ENCODE results near the gene KLHL29. TPM values are rescaled to one million over a fixed set of nuclear protein-coding genes. Genes with fewer than 3 reads are reported as not detected.

Gene KLHL29
- total RNA-seq, 1 experiment from 2014 or later: 2.6 TPM

- Histone ChIP-seq H2AFZ (ENCODE audit: low read length) (no peak overlapping the region), H3F3A (ENCODE audit: low read length, unreplicated experiment) (no peaks in the 10 kb centered on the region), H3K9ac (ENCODE audit: low read length) (no peak overlapping the region), H3K9me2 (replicated peaks; ENCODE audit: low read length) (no peaks in the 10 kb centered on the region), H4K20me1 (ENCODE audit: low read length) (no peaks in the 10 kb centered on the region), H3K4me1 (ENCODE audit: insufficient read depth, low read length) (no peaks in the 10 kb centered on the region), H3K27me3 (ENCODE audit: low read length) (no peaks in the 10 kb centered on the region), H3K27ac (ENCODE audit: low read length) (no peak overlapping the region), H3K79me2 (ENCODE audit: low read length) (no peaks in the 10 kb centered on the region), H3K4me2 (ENCODE audit: low read length) (no peak overlapping the region), H3K9me3 (ENCODE audit: low read length) (no peaks in the 10 kb centered on the region), H3K36me3 (ENCODE audit: low read depth, low read length) (no peaks in the 10 kb centered on the region), H3K4me3 (ENCODE audit: low read length) (no peak overlapping the region)
- intact Hi-C loops (cut with micrococcal nuclease): no loop called here
- DNase-seq: no peak
- TF ChIP-seq CTCF (conservative IDR thresholded peaks at IDR 0.05; ENCODE audit: low read depth, low read length) (no peak), EZH2phosphoT487 (IDR thresholded peaks at IDR 0.05; ENCODE audit: borderline replicate concordance, low read length) (no peak), EZH2 (IDR thresholded peaks at IDR 0.05; ENCODE audit: low read length, unreplicated experiment) (no peak)
- ChIA-PET POLR2A (ENCODE audit: unreplicated experiment) (no interaction called here), CTCF (no interaction called here)
- ATAC-seq: no peak
- no TSS peak for BruUV-seq (replicated peaks)
These were observed 194.1 kb downstream of the KLHL29 start for GRCh38 chr2:23578964-23579671.

GRCh38 chr2:23579674-23580073, 194.7 kb downstream of the KLHL29 start:
- TF ChIP-seq EZH2phosphoT487 (IDR thresholded peaks at IDR 0.05; ENCODE audit: borderline replicate concordance, low read length): no peak
- no peak for TF ChIP-seq CTCF (conservative IDR thresholded peaks at IDR 0.05; ENCODE audit: low read depth, low read length)
- TF ChIP-seq EZH2 (IDR thresholded peaks at IDR 0.05; ENCODE audit: low read length, unreplicated experiment): no peak
- Histone ChIP-seq H3K9ac (ENCODE audit: low read length) (no peak overlapping the region), H3K4me2 (ENCODE audit: low read length) (no peak overlapping the region), H3K4me1 (ENCODE audit: insufficient read depth, low read length) (no peaks in the 10 kb centered on the region), H4K20me1 (ENCODE audit: low read length) (no peaks in the 10 kb centered on the region), H3K9me2 (replicated peaks; ENCODE audit: low read length) (no peaks in the 10 kb centered on the region), H3K27ac (ENCODE audit: low read length) (no peak overlapping the region), H3K9me3 (ENCODE audit: low read length) (no peaks in the 10 kb centered on the region), H2AFZ (ENCODE audit: low read length) (no peak overlapping the region), H3K36me3 (ENCODE audit: low read depth, low read length) (no peaks in the 10 kb centered on the region), H3K4me3 (ENCODE audit: low read length) (no peak overlapping the region), H3K27me3 (ENCODE audit: low read length) (no peaks in the 10 kb centered on the region), H3F3A (ENCODE audit: low read length, unreplicated experiment) (no peaks in the 10 kb centered on the region), H3K79me2 (ENCODE audit: low read length) (no peaks in the 10 kb centered on the region)
- no TSS peak for BruUV-seq (replicated peaks)
- POLR2A ChIA-PET (ENCODE audit: unreplicated experiment): no interaction called here
- CTCF ChIA-PET: no interaction called here
- no peak for ATAC-seq
- intact Hi-C loops (cut with micrococcal nuclease): no loop called here
- DNase-seq: no peak

- TF ChIP-seq EZH2 (IDR thresholded peaks at IDR 0.05; ENCODE audit: low read length, unreplicated experiment) (no peak), CTCF (conservative IDR thresholded peaks at IDR 0.05; ENCODE audit: low read depth, low read length) (no peak), EZH2phosphoT487 (IDR thresholded peaks at IDR 0.05; ENCODE audit: borderline replicate concordance, low read length) (no peak)
- ChIA-PET CTCF (no interaction called here), POLR2A (ENCODE audit: unreplicated experiment) (no interaction called here)
- Histone ChIP-seq H3K36me3 (ENCODE audit: low read depth, low read length) (no peaks in the 10 kb centered on the region), H3K79me2 (ENCODE audit: low read length) (no peaks in the 10 kb centered on the region), H2AFZ (ENCODE audit: low read length) (no peak overlapping the region), H3K9me3 (ENCODE audit: low read length) (no peaks in the 10 kb centered on the region), H4K20me1 (ENCODE audit: low read length) (no peaks in the 10 kb centered on the region), H3K9me2 (replicated peaks; ENCODE audit: low read length) (no peaks in the 10 kb centered on the region), H3K4me3 (ENCODE audit: low read length) (no peak overlapping the region), H3K27ac (ENCODE audit: low read length) (no peak overlapping the region), H3K27me3 (ENCODE audit: low read length) (no peaks in the 10 kb centered on the region), H3K4me2 (ENCODE audit: low read length) (no peak overlapping the region), H3F3A (ENCODE audit: low read length, unreplicated experiment) (no peaks in the 10 kb centered on the region), H3K4me1 (ENCODE audit: insufficient read depth, low read length) (no peaks in the 10 kb centered on the region), H3K9ac (ENCODE audit: low read length) (no peak overlapping the region)
- DNase-seq: no peak
- ATAC-seq: no peak
- intact Hi-C loops (cut with micrococcal nuclease): no loop called here
- no TSS peak for BruUV-seq (replicated peaks)
These were observed 198.5 kb downstream of the KLHL29 start for GRCh38 chr2:23583467-23583866.
